Testis (tissue), 3 donors: Measurements from ENCODE around the gene DIAPH2. TPM values are rescaled to one million over a fixed set of nuclear protein-coding genes. Genes with fewer than 3 reads are reported as not detected.

ENCODE experiments used
- DNase-seq: peaks from one replicate; pipeline ENCODE4 v3.0.0-alpha.2; 2019
- H3K27ac ChIP-seq, 2 donors: fragments of 200-600 bp; sonication (generic); one replicate each; pipeline ENCODE4 v1.5.1; 2019
- H3K27me3 ChIP-seq: fragments of 200-600 bp; sonication (generic); one replicate; pipeline ENCODE4 v1.5.1; 2019
- H3K36me3 ChIP-seq: fragments of 200-600 bp; sonication (generic); one replicate; pipeline ENCODE4 v1.5.1; 2017; ENCODE audit warnings: low read depth; ENCODE audit errors: missing control alignments
- H3K4me1 ChIP-seq: fragments of 200-600 bp; sonication (generic); one replicate; pipeline ENCODE4 v1.5.1; 2019
- H3K4me3 ChIP-seq, 2 donors: fragments of 200-600 bp; sonication (generic); one replicate each; pipeline ENCODE4 v1.5.1; 2017 to 2019
- H3K9me3 ChIP-seq: fragments of 200-600 bp; sonication (generic); one replicate; pipeline ENCODE4 v1.5.1; 2017
- POLR2A ChIP-seq: fragments of 450-650 bp; IDR thresholded peaks from one replicate; pipeline ENCODE4 v1.6.1; 2017; ENCODE audit warnings: antibody characterized with exemption, mild to moderate bottlenecking, moderate library complexity
- WGBS, 2 donors: methylation state at CpG; one replicate each; pipeline ENCODE4 v1.1.5; 2018; 5-methylcytosine and 5-hydroxymethylcytosine counted together
- intact Hi-C: fragments of 100-400 bp; cut with DNase I; formaldehyde crosslinking; loops from one replicate; pipeline ENCODE4 v1.15.1; 2023; ENCODE audit warnings: low total_unique reads
- polyA plus RNA-seq: library from polyadenylated mRNA; stranded (reverse); fragments of 350-450 nt; fragmentation: Illumina TruSeq; extraction: RNeasy Lipid Tissue Mini Kit (QIAGEN cat#74804); gene quantifications from one replicate; pipeline ENCODE4 v1.2.3, GENCODE V29; 2014; ENCODE audit warnings: low read depth, low replicate concordance; ENCODE audit not compliant: insufficient read depth
- total RNA-seq, 2 donors: library from RNA; depleted of rRNA; stranded (reverse); fragments of >200 nt; gene quantifications; one replicate each; pipeline ENCODE4 v1.2.3, GENCODE V29; 2016
- TF ChIP-seq, protein P1 (sequence below), 3 experiments: fragments of 450-650 bp in 2 of 3; fragments of 200-600 bp in 1 of 3; sonication (generic) in 1 of 3; IDR thresholded peaks; one replicate each; pipeline ENCODE4 v1.5.1; 2016 to 2019; ENCODE audit warnings: antibody characterized with exemption in 3 of 3, mild to moderate bottlenecking in 2 of 3, moderate library complexity in 1 of 3

Gene DIAPH2
- total and polyA plus RNA-seq, 3 donors from 2014 or later: 13.1 to 68.3 (median 67.4) TPM

- no peak overlapping the region for H3K4me3 ChIP-seq
- DNase-seq: no peak
- H3K27ac ChIP-seq: no peak overlapping the region
- H3K36me3 ChIP-seq: no peaks in the 10 kb centered on the region
- no peaks in the 10 kb centered on the region for H3K27me3 ChIP-seq
- H3K4me1 ChIP-seq: no peaks in the 10 kb centered on the region
- no peak for TF ChIP-seq POLR2A
- TF ChIP-seq, protein P1, sequence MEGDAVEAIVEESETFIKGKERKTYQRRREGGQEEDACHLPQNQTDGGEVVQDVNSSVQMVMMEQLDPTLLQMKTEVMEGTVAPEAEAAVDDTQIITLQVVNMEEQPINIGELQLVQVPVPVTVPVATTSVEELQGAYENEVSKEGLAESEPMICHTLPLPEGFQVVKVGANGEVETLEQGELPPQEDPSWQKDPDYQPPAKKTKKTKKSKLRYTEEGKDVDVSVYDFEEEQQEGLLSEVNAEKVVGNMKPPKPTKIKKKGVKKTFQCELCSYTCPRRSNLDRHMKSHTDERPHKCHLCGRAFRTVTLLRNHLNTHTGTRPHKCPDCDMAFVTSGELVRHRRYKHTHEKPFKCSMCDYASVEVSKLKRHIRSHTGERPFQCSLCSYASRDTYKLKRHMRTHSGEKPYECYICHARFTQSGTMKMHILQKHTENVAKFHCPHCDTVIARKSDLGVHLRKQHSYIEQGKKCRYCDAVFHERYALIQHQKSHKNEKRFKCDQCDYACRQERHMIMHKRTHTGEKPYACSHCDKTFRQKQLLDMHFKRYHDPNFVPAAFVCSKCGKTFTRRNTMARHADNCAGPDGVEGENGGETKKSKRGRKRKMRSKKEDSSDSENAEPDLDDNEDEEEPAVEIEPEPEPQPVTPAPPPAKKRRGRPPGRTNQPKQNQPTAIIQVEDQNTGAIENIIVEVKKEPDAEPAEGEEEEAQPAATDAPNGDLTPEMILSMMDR (IDR thresholded peaks at IDR 0.05): no peak
- no peaks in the 10 kb centered on the region for H3K9me3 ChIP-seq
- intact Hi-C loops: no loop called here
- WGBS, 2 donors: 89 to 93% methylated on average over 1 of the region's 1 CpG
These were observed 731.8 kb downstream of the DIAPH2 start for GRCh38 chrX:97416461-97416860.

GRCh38 chrX:97429101-97429500 lies 744.5 kb downstream of the DIAPH2 start:
- no peaks in the 10 kb centered on the region for H3K27me3 ChIP-seq
- no peaks in the 10 kb centered on the region for H3K9me3 ChIP-seq
- no peaks in the 10 kb centered on the region for H3K4me1 ChIP-seq
- intact Hi-C loops: no loop called here
- no peak overlapping the region for H3K27ac ChIP-seq
- TF ChIP-seq, protein P1 (IDR thresholded peaks at IDR 0.05): no peak
- TF ChIP-seq POLR2A: no peak
- WGBS, 2 donors: 89 to 92% methylated on average over 5 of the region's 5 CpGs
- H3K4me3 ChIP-seq: no peak overlapping the region
- DNase-seq: no peak
- H3K36me3 ChIP-seq: no peaks in the 10 kb centered on the region

DNA sequence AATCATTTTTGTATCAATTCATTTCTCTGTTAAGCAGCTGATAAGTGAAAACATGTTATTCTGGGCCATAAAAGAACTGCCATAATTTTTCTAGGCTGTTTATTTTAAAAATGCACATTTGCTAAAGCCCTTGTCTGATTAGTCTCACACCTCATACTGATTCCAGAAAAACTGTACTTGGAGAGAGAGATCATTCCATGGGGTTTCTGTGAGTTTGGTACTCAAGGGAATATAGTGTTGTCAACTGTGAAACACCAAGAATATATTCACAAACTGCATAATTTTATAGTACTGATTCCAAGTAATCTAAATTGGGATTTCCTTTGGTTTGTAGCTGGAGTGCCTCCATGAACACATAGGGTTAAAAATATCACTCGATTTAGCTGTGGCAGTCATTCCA lies 746.6 kb downstream of the DIAPH2 start:
- TF ChIP-seq POLR2A: no peak
- TF ChIP-seq, protein P1 (IDR thresholded peaks at IDR 0.05): no peak
- H3K27me3 ChIP-seq: no peaks in the 10 kb centered on the region
- no peak overlapping the region for H3K4me3 ChIP-seq
- 78 to 84% methylated on average over 1 of the region's 1 CpG for WGBS, 2 donors
- no peaks in the 10 kb centered on the region for H3K36me3 ChIP-seq
- H3K4me1 ChIP-seq: no peaks in the 10 kb centered on the region
- no peaks in the 10 kb centered on the region for H3K9me3 ChIP-seq
- no peak overlapping the region for H3K27ac ChIP-seq
- DNase-seq: no peak
- intact Hi-C loops: no loop called here

GRCh38 chrX:97446298-97446882 lies 761.7 kb downstream of the DIAPH2 start:
- Histone ChIP-seq H3K27me3 (no peaks in the 10 kb centered on the region), H3K9me3 (no peaks in the 10 kb centered on the region), H3K36me3 (no peaks in the 10 kb centered on the region), H3K4me1 (no peaks in the 10 kb centered on the region), H3K27ac (no peak overlapping the region), H3K4me3 (no peak overlapping the region)
- WGBS, 2 donors: 79 to 86% methylated on average over 1 of the region's 1 CpG
- TF ChIP-seq, protein P1 (IDR thresholded peaks at IDR 0.05): peak in 1 of 3 experiments; percentile 12
- no peak for TF ChIP-seq POLR2A
- DNase-seq: no peak
- intact Hi-C loops: no loop called here

DNA sequence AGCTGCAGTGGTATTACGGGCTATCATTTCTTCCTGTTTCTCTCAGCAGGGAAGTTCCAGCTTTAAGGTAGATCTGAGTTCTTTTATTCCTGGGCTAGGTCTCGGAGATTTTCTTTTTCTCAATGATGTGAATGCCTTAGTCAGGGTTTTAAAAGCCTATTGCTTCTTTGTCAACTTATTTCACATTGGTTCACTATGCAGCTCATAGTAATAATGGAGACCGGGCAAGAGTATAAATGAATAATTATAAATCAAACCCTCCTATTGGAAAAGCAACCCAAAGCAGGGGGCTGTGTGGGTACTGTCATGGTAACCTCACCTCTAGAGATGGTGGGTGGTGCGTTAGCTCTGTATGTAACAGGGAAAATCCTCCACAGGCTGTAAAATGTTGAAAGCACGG lies 762.7 kb downstream of the DIAPH2 start:
- Histone ChIP-seq H3K9me3 (no peaks in the 10 kb centered on the region), H3K36me3 (no peaks in the 10 kb centered on the region), H3K4me1 (no peaks in the 10 kb centered on the region), H3K27me3 (no peaks in the 10 kb centered on the region), H3K4me3 (no peak overlapping the region), H3K27ac (no peak overlapping the region)
- intact Hi-C loops: no loop called here
- TF ChIP-seq POLR2A: no peak
- no peak for DNase-seq
- 67 to 80% methylated on average over 5 of the region's 5 CpGs for WGBS, 2 donors
